GM12865 (cell line): Measurements from ENCODE around the gene RRN3.
A peak's percentile ranks its signal among the peaks of the same experiment; 100 is the strongest.
"Not testable (repeated sequence)": the region's sequence is repeated elsewhere in the genome, so short reads cannot be mapped to it uniquely, and the experiment has no call there.

Experiments used
- DNase-seq: peaks from one replicate; pipeline ENCODE4 v3.0.0; 2010; ENCODE audit warnings: low read depth
- H3K4me3 ChIP-seq: 2 replicates; pipeline ENCODE4 v1.5.1; 2011; ENCODE audit warnings: mild to moderate bottlenecking, low read depth, low read length, control low read depth
- TF ChIP-seq, protein P1 (sequence below): IDR thresholded peaks from 2 replicates; pipeline ENCODE4 v1.5.1; 2011; ENCODE audit warnings: low read length, control low read depth, low read depth, inconsistent platforms; ENCODE audit not compliant: insufficient read depth; ENCODE audit errors: missing control alignments

RRN3 gene

DNA sequence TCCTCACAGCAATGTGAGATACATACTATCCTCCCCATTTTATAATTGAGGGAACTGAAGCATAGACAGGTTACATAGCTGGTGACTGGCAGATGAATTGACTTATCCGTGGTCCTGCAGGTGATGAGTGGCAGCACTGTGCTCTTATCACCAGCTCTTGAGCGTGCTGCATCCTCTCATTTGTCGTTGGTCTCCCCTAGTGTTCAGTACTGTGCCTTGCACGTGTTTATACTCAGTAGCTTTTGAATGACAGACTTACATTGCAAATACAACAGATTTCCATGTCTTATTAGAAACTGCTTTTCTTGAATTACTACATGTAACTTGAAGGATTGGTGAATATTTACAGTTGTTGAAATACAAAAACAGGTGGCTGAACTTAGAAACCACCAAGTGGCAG is 71.9 kb downstream of the RRN3 start:
- not testable (repeated sequence) for H3K4me3 ChIP-seq
- TF ChIP-seq, protein P1, sequence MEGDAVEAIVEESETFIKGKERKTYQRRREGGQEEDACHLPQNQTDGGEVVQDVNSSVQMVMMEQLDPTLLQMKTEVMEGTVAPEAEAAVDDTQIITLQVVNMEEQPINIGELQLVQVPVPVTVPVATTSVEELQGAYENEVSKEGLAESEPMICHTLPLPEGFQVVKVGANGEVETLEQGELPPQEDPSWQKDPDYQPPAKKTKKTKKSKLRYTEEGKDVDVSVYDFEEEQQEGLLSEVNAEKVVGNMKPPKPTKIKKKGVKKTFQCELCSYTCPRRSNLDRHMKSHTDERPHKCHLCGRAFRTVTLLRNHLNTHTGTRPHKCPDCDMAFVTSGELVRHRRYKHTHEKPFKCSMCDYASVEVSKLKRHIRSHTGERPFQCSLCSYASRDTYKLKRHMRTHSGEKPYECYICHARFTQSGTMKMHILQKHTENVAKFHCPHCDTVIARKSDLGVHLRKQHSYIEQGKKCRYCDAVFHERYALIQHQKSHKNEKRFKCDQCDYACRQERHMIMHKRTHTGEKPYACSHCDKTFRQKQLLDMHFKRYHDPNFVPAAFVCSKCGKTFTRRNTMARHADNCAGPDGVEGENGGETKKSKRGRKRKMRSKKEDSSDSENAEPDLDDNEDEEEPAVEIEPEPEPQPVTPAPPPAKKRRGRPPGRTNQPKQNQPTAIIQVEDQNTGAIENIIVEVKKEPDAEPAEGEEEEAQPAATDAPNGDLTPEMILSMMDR = peak; percentile 47
- DNase-seq = peak; percentile 67

DNA sequence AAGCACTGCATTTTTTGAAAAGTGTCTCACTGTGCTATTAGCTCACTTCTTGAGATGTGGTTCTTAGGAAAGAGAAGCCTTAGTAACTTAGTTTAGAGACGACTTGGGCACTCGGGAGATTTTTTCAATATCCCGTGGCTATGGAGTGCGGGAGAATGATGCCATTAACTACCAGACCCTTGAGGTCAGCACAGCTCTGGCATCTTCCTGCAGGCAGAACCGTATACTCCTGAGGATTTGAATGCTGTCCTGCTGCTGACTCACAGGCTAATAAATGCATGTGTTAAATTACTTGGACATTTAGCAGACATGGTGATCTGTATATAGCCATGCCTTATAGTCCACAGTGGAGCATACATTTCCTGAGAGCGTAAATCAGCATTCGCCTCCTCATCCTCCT is 72.6 kb downstream of the RRN3 start:
- DNase-seq, H3K4me3 ChIP-seq: not testable (repeated sequence)

DNA sequence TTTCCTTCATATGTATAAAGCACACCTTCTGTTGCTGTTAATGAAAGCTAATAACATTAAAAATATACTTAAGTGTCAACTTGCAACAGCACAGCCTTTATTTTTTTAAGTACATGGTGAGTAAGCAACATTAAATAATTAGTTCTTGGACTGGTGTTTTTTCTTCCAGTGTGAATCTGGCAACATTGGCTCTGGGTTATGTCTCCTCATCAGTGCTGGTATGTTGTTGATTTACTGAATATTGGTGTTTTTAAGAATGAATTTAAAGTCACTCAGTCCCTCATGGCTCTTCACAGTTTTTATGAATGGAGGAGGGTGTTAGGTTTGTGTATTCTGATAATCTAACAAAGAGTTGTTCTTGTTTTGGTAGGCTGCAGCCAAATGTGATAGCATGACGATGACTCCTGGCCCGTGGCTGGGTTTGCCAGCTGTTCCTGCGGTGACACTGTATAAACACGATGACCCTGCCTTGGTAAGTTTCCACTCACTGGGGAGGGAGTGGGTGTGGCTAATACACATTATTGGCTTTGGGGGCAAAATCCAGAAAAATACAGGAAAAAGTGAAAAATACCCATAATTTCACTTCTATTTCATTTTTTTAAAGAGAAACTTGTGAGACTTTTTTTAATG is 77.0 kb downstream of the RRN3 start:
- not testable (repeated sequence) for H3K4me3 ChIP-seq

DNA sequence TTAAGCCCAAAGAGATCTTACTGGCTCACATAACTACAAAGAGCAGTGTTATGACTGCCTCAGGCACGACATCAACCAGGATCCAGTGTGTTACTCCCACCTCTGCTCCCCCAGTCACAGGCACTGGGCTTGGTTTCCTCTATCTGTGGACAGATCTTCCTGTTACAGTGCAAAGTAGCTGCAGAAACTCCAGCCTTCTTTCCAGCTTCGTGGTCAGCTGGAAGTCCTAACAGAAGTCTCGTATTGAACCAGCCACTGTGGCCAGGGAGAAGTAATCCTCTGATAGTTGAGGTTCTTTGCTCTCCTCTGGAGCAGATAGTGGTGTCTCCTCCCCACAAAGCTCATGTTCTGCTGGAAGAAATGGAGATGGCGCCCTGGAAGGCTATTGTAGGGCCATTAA is 77.7 kb downstream of the RRN3 start:
- not testable (repeated sequence) for DNase-seq, H3K4me3 ChIP-seq

More for the DNA sequence above, 77.0 kb downstream of the RRN3 start:
- DNase-seq = not testable (repeated sequence)

DNA sequence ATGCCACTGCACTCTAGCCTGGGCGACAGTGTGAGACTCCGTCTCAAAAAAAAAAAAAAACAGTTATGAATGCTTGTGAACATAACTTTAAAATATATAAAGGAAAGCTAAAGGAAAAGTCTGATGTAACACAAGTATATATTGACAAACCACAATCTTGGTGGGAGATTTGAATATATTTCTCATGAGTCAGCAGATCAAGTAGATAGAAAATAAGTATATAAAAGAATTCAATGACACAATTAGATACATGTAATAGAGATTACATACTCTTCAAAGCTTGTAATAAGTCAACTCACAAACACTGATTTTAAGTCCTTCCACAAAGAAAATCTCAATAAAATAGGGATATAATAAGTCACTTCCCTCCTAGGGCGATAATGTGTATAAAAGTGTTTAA is 78.4 kb downstream of the RRN3 start:
- not testable (repeated sequence) for H3K4me3 ChIP-seq, DNase-seq

DNA sequence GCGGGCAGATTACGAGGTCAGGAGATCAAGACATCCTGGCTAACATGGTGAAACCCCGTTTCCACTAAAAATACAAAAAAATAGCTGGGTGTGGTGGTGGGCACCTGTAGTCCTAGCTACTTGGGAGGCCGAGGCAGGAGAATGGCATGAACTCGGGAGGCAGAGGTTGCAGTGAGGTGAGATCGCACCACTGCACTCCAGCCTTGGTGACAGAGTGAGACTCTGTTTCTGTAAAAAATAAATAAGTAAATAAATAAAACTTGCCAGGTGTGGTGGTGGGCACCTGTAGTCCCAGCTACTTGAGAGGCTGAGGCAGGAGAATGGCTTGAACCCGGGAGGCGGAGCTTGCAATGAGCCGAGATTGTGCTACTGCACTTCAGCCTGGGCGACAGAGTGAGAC is 81.1 kb downstream of the RRN3 start:
- not testable (repeated sequence) for DNase-seq, H3K4me3 ChIP-seq
